A204.1 (cell line): ENCODE results near the gene WDR90.

Experiments used
- FAIRE-seq: peaks from 2 replicates; lab custom pipeline; 2012; peaks lifted over from hg19 to GRCh38; lab: Jason Lieb, UNC

WDR90 gene

DNA sequence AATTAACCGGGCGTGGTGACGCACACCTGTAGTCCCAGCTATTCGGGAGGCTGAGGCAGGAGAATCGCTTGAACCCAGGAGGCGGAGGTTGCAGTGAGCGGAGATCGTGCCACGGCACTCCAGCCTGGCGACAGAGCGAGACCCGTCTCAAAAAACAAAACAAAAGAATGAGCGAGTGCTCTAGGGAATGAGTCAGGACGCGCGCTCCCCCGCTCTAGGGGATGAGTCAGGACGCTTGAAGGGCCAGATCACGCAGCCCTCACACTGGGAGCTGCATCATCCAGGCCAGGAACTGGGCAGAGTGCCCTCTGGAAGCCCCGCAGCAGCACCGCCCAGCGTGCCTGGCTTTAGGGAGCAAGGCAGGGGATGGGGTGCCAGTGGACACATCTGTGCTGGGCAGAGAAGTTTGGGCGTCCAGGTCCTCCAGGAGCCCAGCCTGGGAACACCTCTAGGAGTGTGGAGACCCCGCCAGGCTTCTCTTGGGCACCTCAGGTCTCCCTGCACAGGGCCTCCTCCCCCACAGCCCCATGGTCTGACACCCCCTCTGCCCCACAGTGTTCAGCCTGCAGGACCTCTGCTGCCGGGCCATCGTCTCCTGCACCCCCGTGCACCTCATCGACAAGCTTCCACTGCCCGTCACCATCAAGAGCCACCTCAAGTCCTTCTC is 22.2 kb upstream of the WDR90 start:
- FAIRE-seq, result no peak

DNA sequence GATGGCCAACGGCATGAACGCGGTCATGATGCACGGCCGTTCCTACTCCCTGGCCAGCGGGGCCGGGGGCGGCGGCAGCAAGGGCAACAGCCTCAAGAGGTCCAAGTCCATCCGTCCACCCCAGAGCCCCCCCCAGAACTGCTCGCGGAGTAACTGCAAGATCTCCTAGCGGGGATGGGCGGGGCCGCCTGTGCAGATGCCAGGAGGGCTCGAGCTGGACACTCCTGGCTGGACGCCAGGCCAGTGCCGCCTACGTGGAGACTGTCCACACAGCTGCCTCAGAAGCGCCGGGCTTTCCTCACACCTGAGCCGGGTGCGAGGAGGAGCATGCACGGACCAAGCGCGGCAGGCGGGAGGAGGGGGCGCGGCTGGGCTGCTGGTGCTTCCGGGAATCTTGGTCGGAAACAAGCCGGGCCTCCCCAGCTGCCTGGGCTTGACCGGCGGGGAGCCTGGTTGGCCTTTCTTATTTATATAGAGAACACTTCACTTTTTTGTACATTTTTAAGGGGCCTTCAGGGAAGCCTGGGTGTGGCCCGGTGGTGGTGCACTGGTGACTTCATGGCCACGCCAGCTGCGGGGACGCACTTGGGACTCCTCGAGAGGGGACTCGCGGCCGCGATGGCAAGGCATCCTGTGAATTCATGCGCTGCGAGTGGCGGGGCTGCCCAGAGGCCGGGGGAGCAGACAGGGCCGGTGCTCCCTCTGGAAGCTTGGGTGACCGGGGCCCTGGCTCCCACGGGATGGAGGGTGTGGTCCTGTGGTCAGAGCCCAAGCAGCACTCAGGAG is 21.5 kb upstream of the WDR90 start:
- no peak for FAIRE-seq

- FAIRE-seq, result no peak
Measured at GRCh38 chr16:628321-629061, 20.7 kb upstream of the WDR90 start.

DNA sequence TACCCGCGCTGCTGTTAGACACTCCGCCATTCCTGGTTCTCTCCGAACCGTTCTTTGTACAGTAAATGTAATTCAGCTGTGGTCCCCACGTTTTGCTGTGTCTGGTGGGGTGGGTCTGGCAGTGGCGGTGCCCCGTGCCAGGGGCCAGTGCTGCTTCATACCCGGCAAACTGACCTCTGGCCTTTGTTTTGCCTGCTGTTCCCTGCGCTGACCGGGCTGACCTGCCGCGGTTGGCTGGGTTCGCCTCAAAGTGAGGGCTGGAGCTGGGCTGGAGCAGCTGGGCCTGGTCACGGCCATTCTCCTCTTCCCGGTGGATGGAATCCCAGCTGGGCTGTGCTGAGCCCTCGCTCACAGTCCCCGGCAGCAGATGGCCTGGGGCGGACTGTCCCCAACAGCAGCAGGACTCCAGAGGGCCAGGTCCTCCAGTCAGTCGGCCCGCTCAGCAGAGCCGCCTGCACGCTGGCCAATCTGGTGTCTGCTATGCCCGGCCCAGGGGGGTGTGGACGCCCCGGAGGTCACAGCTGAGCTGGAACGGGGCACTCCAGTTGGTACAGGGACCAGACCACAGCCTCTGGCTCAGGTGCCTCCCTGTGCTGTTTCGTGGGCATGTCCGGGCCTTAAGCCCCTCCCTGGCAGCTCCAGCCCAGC is 19.9 kb upstream of the WDR90 start:
- FAIRE-seq, result no peak

DNA sequence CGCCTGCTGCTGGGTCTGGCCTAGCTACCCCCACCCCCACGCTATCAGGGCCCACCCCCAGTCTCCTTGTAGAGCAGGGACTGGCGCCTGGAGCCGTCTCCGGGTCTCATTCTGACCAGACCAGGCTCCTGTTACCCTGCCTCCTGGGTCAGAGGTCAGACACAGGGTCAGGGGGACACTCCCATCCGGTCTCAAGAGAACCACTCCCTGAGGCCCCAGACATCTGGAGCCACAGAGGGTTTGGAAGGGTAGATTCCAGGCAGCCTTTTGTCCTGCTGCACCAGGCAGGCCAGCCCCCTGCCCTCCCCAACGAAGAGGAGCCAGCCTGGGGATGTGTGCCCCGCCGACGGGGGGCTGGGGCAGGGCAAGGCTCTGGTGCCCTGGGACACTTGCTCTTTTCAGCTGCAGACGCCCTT is 19.3 kb upstream of the WDR90 start:
- FAIRE-seq, result no peak

- no peak for FAIRE-seq
Measured at GRCh38 chr16:630249-630814, 18.8 kb upstream of the WDR90 start.

DNA sequence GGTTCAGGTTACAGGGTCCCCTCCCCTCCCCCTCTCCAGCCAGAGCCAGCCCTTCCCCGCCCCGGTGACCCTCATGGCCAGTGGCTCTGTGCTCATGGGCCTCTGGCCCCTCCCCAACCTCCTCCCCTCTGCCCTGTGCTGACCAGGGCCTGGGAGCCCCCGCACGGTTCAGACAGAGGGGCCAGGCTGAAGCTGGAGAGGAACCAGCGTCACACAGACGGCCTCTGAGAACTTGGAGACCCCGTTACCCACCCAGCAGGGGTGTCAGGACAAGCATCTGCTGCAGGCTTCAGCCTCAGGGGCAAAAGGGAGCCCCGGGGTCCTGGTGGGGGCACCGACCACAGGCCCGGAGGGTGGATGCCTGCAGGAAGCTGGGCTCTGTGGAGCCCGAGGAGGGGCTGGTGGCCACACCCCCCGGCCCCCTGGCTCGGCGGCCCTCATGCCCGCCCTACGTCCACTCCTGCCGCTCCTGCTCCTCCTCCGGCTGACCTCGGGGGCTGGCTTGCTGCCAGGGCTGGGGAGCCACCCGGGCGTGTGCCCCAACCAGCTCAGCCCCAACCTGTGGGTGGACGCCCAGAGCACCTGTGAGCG is 18.3 kb upstream of the WDR90 start, which contains the start of gene WFIKKN1:
Gene WFIKKN1 (plus strand): TSS at position 171 of the 591 bp plus-strand sequence. CDS start 269 bp downstream, at position 440.
- FAIRE-seq, result no peak

- FAIRE-seq, result no peak
Measured at GRCh38 chr16:631808-632358, 17.3 kb upstream of the WDR90 start.

DNA sequence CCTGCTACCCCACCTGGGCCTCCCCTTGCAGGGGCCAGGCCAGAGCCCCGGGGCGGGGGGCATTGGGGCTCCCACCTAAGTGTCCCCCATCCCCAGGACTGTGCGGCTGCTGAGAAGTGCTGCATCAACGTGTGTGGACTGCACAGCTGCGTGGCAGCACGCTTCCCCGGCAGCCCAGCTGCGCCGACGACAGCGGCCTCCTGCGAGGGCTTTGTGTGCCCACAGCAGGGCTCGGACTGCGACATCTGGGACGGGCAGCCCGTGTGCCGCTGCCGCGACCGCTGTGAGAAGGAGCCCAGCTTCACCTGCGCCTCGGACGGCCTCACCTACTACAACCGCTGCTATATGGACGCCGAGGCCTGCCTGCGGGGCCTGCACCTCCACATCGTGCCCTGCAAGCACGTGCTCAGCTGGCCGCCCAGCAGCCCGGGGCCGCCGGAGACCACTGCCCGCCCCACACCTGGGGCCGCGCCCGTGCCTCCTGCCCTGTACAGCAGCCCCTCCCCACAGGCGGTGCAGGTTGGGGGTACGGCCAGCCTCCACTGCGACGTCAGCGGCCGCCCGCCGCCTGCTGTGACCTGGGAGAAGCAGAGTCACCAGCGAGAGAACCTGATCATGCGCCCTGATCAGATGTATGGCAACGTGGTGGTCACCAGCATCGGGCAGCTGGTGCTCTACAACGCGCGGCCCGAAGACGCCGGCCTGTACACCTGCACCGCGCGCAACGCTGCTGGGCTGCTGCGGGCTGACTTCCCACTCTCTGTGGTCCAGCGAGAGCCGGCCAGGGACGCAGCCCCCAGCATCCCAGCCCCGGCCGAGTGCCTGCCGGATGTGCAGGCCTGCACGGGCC is 16.5 kb upstream of the WDR90 start:
- no peak for FAIRE-seq

GRCh38 chr16:633336-634050 is 15.7 kb upstream of the WDR90 start:
- no peak for FAIRE-seq

DNA sequence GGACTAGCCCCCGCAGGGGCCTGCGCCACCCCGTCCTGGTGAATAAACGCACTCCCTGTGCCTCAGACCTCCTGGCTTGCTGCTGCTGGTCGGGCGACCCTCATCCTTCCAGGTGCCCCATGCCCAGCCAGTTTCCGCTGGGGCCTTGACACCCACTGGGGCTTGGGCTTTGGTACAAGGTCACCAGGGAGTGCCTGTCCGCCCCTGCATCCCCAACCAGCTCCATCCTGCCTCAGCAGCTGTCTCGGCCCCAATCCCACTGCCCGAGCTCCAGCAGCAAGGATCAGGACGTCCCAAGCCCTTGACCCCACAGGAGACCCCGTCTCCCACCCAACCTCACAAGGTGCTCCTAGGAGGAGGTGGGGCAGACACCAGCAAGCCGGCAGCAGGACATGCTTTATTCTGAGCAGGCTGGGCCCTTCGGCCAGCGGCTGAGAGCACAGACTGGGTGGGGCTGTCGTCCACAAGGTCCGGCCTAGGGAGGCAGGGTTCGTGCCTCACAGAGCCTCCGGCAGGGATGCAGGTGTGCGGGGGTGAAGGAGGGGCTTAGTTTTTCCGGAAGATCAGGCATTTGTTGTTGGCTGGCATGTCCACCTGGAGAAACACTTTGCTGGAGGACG is 15.0 kb upstream of the WDR90 start:
- FAIRE-seq, result no peak

DNA sequence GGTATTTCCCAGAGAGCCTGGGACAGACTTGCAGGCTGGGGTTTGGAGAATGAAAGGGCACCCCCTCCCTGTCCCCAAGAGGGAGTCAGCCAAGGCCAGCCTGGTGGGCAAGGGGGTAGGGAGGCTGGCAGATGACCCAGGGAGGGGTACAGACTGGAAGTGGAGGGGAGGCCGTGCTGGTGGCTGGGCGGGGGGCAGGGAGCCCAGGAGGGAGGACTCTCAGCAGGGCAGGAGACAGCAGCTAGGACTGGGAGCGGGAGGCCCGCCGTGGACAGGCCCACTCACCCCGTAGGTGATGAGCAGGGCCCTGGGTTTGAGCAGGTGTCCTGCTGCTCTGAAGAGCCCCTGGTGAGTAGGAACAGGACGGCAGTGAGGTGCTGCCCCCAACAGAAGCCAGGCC is 14.2 kb upstream of the WDR90 start:
- FAIRE-seq, result no peak

DNA sequence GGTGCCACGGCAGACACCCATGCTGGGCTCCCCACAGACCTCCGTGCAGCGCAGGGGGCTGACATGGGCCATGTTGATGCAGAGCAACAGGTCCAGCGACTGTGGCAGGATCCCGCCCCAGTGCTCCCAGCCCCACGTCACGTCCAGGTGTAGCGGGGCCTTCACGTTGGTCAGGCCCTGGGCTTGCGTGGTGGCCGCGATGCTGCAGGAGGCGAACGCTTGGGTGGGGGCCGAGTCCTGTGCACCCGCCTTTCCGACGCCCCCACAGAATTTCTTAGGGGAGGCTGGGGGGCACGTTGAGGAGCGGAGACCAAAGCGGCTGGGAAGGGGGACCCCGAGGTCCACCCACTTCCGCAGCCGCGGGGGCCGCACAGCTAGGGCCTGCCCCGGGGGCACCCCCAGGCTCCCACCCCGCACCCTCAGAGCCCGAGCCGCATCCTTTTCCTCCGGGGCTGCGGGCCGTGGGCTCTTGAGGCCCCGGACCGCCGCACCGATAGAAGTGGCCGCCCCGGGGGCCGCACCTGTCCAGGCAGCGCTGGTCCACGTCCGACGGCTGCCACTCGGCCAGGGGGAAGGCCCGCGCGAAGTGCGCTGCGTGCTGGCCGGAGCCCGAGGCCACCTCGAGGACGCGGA is 13.5 kb upstream of the WDR90 start:
- FAIRE-seq, result no peak

GRCh38 chr16:636206-637080 is 12.7 kb upstream of the WDR90 start, which contains the start of gene METTL26:
Gene METTL26, minus strand, starts transcription at chr16:636305. Its CDS starts 15 bp downstream, at chr16:636290.
- FAIRE-seq, result no peak

GRCh38 chr16:637081-638018 is 11.8 kb upstream of the WDR90 start:
- FAIRE-seq, result no peak

- no peak for FAIRE-seq
Measured at GRCh38 chr16:638034-638543, 11.1 kb upstream of the WDR90 start.
